Loucy (cell line): Measurements from ENCODE around the gene RAI14.

Experiments
- H2AFZ ChIP-seq: fragments of 200-600 bp; sonication (generic); 2 replicates; pipeline ENCODE4 v1.6.0; 2016; ENCODE audit warnings: antibody characterized with exemption, mild to moderate bottlenecking, low read length, moderate library complexity
- H3F3A ChIP-seq: fragments of 200-600 bp; 2 replicates; pipeline ENCODE4 v1.6.0; 2016; ENCODE audit warnings: antibody characterized with exemption, low read depth, mild to moderate bottlenecking
- H3K27me3 ChIP-seq: fragments of 200-600 bp; sonication (generic); 2 replicates; pipeline ENCODE4 v1.6.1; 2014; ENCODE audit warnings: low read length, mild to moderate bottlenecking; ENCODE audit not compliant: insufficient read depth, poor library complexity, severe bottlenecking
- H3K36me3 ChIP-seq: fragments of 200-600 bp; sonication (generic); 2 replicates; pipeline ENCODE4 v1.6.1; 2016; ENCODE audit warnings: low read length; ENCODE audit not compliant: insufficient read depth
- H3K4me1 ChIP-seq: fragments of 200-600 bp; sonication (generic); 2 replicates; pipeline ENCODE4 v1.5.1; 2014; ENCODE audit warnings: low read length, mild to moderate bottlenecking; ENCODE audit not compliant: insufficient read depth, poor library complexity, severe bottlenecking
- H3K4me2 ChIP-seq: fragments of 200-600 bp; sonication (generic); 2 replicates; pipeline ENCODE4 v1.6.0; 2014; ENCODE audit warnings: antibody characterized with exemption, low read length, low read depth, mild to moderate bottlenecking; ENCODE audit not compliant: poor library complexity, severe bottlenecking
- H3K4me3 ChIP-seq: fragments of 200-600 bp; sonication (generic); 2 replicates; pipeline ENCODE4 v1.5.1; 2014; ENCODE audit warnings: low read length, mild to moderate bottlenecking, mixed read lengths; ENCODE audit not compliant: poor library complexity, severe bottlenecking
- H3K79me2 ChIP-seq: fragments of 200-600 bp; sonication (generic); 2 replicates; pipeline ENCODE4 v1.6.1; 2014; ENCODE audit warnings: low read length; ENCODE audit not compliant: insufficient read depth
- H3K9ac ChIP-seq: fragments of 200-600 bp; sonication (generic); 2 replicates; pipeline ENCODE4 v1.6.0; 2014; ENCODE audit warnings: mild to moderate bottlenecking, low read depth, low read length, moderate library complexity; ENCODE audit not compliant: poor library complexity, severe bottlenecking
- H3K9me2 ChIP-seq: fragments of 200-600 bp; sonication (generic); replicated peaks from 2 replicates; pipeline ENCODE4 v1.6.1; 2016; ENCODE audit warnings: low read depth, low read length, mixed read lengths
- H3K9me3 ChIP-seq: fragments of 200-600 bp; sonication (generic); 2 replicates; pipeline ENCODE4 v1.6.1; 2014; ENCODE audit warnings: mild to moderate bottlenecking, antibody characterized with exemption, low read length, low read depth; ENCODE audit not compliant: insufficient read depth
- H4K20me1 ChIP-seq: fragments of 200-600 bp; sonication (generic); 2 replicates; pipeline ENCODE4 v1.6.0; 2014; ENCODE audit warnings: antibody characterized with exemption, low read length, mild to moderate bottlenecking; ENCODE audit not compliant: insufficient read depth, poor library complexity, severe bottlenecking
- CTCF ChIP-seq: fragments of 200-600 bp; sonication (generic); conservative IDR thresholded peaks from 2 replicates; pipeline ENCODE4 v1.5.1; 2014; ENCODE audit warnings: mild to moderate bottlenecking, antibody characterized with exemption, low read length
- EZH2phosphoT487 ChIP-seq: fragments of 200-600 bp; IDR thresholded peaks from 2 replicates; pipeline ENCODE4 v1.6.1; 2018; ENCODE audit warnings: antibody characterized with exemption, mild to moderate bottlenecking, moderate library complexity, borderline replicate concordance

RAI14 gene

GRCh38 chr5:34627794-34628193 is 28.3 kb upstream of the RAI14 start:
- no peaks in the 10 kb centered on the region for H3K79me2 ChIP-seq
- no peaks in the 10 kb centered on the region for H3K36me3 ChIP-seq
- no peak for TF ChIP-seq CTCF
- TF ChIP-seq EZH2phosphoT487 = no peak
- no peaks in the 10 kb centered on the region for H4K20me1 ChIP-seq
- H3K9me3 ChIP-seq = no peaks in the 10 kb centered on the region
- no peak overlapping the region for H2AFZ ChIP-seq
- H3K4me3 ChIP-seq = no peak overlapping the region
- H3K27me3 ChIP-seq = no peaks in the 10 kb centered on the region
- H3K4me2 ChIP-seq = peak overlapping the region; percentile 12
- H3K4me1 ChIP-seq = peaks cover 17% of the 10 kb centered on the region
- no peaks in the 10 kb centered on the region for H3K9me2 ChIP-seq
- H3K9ac ChIP-seq = no peak overlapping the region
- H3F3A ChIP-seq = no peaks in the 10 kb centered on the region

GRCh38 chr5:34628373-34628772 is 27.8 kb upstream of the RAI14 start:
- H3K9me3 ChIP-seq = no peaks in the 10 kb centered on the region
- no peak overlapping the region for H3K4me3 ChIP-seq
- H3F3A ChIP-seq = no peaks in the 10 kb centered on the region
- H3K79me2 ChIP-seq = no peaks in the 10 kb centered on the region
- H3K4me2 ChIP-seq = no peak overlapping the region
- no peak overlapping the region for H2AFZ ChIP-seq
- no peaks in the 10 kb centered on the region for H3K9me2 ChIP-seq
- peaks cover 19% of the 10 kb centered on the region for H3K4me1 ChIP-seq
- H3K27me3 ChIP-seq = no peaks in the 10 kb centered on the region
- TF ChIP-seq CTCF (no peak), EZH2phosphoT487 (no peak)
- no peaks in the 10 kb centered on the region for H3K36me3 ChIP-seq
- no peaks in the 10 kb centered on the region for H4K20me1 ChIP-seq
- H3K9ac ChIP-seq = no peak overlapping the region

- H3K4me1 ChIP-seq = peaks cover 19% of the 10 kb centered on the region
- no peaks in the 10 kb centered on the region for H3K79me2 ChIP-seq
- H3K4me2 ChIP-seq = no peak overlapping the region
- no peaks in the 10 kb centered on the region for H3K9me2 ChIP-seq
- no peak overlapping the region for H2AFZ ChIP-seq
- H3K9ac ChIP-seq = no peak overlapping the region
- no peaks in the 10 kb centered on the region for H3K27me3 ChIP-seq
- H3K36me3 ChIP-seq = no peaks in the 10 kb centered on the region
- no peak overlapping the region for H3K4me3 ChIP-seq
- H4K20me1 ChIP-seq = no peaks in the 10 kb centered on the region
- H3F3A ChIP-seq = no peaks in the 10 kb centered on the region
- no peaks in the 10 kb centered on the region for H3K9me3 ChIP-seq
- TF ChIP-seq CTCF (no peak), EZH2phosphoT487 (no peak)
These were observed 25.5 kb upstream of the RAI14 start for GRCh38 chr5:34630596-34630995.
